ENCODE results near the gene GATA2.

Gene GATA2

DNA sequence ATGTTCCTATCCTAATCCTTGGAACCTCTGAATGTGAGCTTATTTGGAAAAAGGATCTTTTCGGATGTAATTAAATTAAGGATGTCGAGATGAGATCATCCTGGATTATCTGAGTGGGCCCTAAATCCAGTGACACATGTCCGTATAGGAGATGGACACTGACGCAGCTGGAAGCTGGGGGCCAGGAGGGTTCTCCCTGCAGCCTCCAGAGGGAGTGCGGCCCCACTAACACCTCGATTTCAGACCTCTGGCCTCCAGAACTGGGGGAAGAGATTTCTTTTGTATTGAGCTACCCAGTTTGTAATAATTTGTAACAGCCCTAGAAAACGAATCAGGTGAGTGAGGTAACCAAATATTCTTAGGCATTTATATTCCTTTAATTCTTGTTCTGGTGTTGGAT is 28.8 kb downstream of the GATA2 start:
- Mint-ChIP-seq H3K27me3 (ENCODE audit: low read depth) (peaks cover 67% of the 10 kb centered on the region), H3K4me1 (no peaks in the 10 kb centered on the region), H3K27ac (no peak overlapping the region), H3K4me3 (no peak overlapping the region), H3K9me3 (no peaks in the 10 kb centered on the region), H3K36me3 (ENCODE audit: low read depth) (no peaks in the 10 kb centered on the region)
- TF ChIP-seq, protein P1, sequence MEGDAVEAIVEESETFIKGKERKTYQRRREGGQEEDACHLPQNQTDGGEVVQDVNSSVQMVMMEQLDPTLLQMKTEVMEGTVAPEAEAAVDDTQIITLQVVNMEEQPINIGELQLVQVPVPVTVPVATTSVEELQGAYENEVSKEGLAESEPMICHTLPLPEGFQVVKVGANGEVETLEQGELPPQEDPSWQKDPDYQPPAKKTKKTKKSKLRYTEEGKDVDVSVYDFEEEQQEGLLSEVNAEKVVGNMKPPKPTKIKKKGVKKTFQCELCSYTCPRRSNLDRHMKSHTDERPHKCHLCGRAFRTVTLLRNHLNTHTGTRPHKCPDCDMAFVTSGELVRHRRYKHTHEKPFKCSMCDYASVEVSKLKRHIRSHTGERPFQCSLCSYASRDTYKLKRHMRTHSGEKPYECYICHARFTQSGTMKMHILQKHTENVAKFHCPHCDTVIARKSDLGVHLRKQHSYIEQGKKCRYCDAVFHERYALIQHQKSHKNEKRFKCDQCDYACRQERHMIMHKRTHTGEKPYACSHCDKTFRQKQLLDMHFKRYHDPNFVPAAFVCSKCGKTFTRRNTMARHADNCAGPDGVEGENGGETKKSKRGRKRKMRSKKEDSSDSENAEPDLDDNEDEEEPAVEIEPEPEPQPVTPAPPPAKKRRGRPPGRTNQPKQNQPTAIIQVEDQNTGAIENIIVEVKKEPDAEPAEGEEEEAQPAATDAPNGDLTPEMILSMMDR (IDR thresholded peaks at IDR 0.05; ENCODE audit: unreplicated experiment in 3 of 3), result no peak

DNA sequence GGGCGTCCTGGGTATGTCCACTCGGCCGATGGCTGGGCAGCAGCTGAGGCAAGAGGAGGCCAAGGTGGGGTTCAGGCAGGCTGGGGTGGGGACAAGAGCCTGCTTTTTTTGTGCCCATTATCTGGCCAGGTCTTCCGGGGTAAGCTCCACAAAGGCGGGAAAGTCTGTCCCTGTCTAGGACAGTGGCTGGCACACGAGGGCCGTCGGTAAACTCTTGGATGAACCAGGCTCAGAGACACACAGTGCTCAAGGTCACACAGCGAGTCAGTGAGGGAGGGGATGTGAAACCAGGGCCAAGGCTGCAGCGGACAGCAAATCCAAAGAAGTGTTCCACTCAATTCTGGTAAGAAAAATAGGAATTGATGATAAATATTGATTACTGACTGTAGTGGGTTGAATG is 29.2 kb downstream of the GATA2 start:
- Mint-ChIP-seq H3K27ac (no peak overlapping the region), H3K9me3 (no peaks in the 10 kb centered on the region), H3K4me1 (no peaks in the 10 kb centered on the region), H3K36me3 (ENCODE audit: low read depth) (no peaks in the 10 kb centered on the region), H3K4me3 (no peak overlapping the region), H3K27me3 (ENCODE audit: low read depth) (peaks cover 65% of the 10 kb centered on the region)
- TF ChIP-seq, protein P1 (IDR thresholded peaks at IDR 0.05; ENCODE audit: unreplicated experiment in 3 of 3), result no peak

DNA sequence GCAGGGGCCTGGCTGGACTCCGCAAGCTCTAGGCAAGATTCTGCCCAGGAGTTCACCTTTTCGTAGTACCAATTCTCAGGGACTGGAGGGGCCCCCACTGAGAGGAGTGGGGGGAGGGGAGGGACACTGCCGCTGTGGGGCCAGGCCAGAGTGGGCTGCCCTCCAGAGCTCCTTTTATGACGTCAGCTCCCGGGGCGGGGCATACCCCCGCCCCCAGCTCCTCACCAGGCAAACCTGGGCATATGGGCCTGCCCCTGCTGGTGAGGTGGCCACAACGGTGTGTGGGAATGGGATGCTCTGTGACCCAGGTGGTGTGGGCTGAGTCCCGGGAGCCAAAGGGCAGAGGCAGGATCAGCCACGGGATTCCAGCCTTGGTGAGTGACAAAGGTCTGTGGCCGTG is 29.6 kb downstream of the GATA2 start:
- Mint-ChIP-seq H3K9me3 (no peaks in the 10 kb centered on the region), H3K36me3 (ENCODE audit: low read depth) (no peaks in the 10 kb centered on the region), H3K27me3 (ENCODE audit: low read depth) (peaks cover 64% of the 10 kb centered on the region), H3K4me3 (no peak overlapping the region), H3K27ac (no peak overlapping the region), H3K4me1 (no peaks in the 10 kb centered on the region)
- TF ChIP-seq, protein P1 (IDR thresholded peaks at IDR 0.05; ENCODE audit: unreplicated experiment in 3 of 3), result no peak

DNA sequence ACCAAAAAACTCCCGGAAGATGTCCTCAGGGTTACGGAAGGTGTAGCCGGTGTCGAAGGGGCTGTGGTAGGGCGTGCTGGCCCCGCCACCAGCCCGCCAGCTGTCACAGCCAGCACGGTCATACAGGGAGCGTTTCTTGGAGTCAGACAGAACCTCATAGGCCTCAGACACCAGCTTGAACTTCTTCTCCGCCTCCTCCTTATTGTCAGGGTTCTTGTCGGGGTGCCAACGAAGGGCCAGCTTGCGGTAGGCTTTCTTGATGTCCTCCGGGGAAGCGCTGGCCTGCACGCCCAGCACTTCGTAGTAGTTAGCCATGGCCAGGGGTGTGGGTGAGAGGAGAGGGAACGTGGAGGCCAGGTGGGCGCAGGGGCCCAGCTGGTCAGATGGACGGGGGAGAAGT is 30.1 kb downstream of the GATA2 start:
- no peak overlapping the region for H3K27ac Mint-ChIP-seq
- TF ChIP-seq, protein P1 (IDR thresholded peaks at IDR 0.05; ENCODE audit: unreplicated experiment in 3 of 3), result no peak
- no peaks in the 10 kb centered on the region for H3K9me3 Mint-ChIP-seq

DNA sequence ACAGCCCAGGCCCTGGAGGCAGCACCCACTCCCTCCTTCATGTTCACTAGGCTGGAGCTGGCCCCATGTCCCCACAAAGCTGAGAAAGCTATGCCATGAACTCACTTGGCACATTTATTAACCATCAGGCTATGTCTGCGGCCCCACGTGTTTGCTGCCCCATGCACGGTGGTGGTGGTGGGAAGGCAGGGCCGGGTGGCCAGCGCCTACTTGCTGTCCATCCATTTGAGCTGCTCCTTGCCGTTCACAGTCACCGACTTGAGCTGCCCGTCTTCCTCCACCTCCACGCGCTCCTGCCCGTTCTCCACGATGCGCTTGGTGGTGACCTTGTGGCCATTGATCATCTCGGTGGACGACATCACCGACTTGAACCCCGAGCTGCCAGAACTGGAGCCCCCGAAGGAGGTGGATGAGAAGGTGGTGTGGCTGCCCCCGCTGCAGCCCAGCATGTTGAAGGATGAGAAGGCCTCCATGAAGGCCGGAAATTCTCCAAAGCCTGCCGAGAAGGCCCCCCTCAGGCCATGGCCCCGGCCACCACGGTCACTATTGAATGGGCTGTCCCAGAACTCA is 30.6 kb downstream of the GATA2 start:
- TF ChIP-seq, protein P1 (IDR thresholded peaks at IDR 0.05; ENCODE audit: unreplicated experiment in 3 of 3), result no peak
- Mint-ChIP-seq H3K36me3 (ENCODE audit: low read depth) (no peaks in the 10 kb centered on the region), H3K4me3 (no peak overlapping the region), H3K27ac (no peak overlapping the region), H3K4me1 (no peaks in the 10 kb centered on the region), H3K9me3 (no peaks in the 10 kb centered on the region), H3K27me3 (ENCODE audit: low read depth) (peaks cover 63% of the 10 kb centered on the region)

More for the DNA sequence above, 30.1 kb downstream of the GATA2 start:
- H3K4me1 Mint-ChIP-seq, result no peaks in the 10 kb centered on the region
- peaks cover 64% of the 10 kb centered on the region for H3K27me3 Mint-ChIP-seq (ENCODE audit: low read depth)
- no peaks in the 10 kb centered on the region for H3K36me3 Mint-ChIP-seq (ENCODE audit: low read depth)
- no peak overlapping the region for H3K4me3 Mint-ChIP-seq

DNA sequence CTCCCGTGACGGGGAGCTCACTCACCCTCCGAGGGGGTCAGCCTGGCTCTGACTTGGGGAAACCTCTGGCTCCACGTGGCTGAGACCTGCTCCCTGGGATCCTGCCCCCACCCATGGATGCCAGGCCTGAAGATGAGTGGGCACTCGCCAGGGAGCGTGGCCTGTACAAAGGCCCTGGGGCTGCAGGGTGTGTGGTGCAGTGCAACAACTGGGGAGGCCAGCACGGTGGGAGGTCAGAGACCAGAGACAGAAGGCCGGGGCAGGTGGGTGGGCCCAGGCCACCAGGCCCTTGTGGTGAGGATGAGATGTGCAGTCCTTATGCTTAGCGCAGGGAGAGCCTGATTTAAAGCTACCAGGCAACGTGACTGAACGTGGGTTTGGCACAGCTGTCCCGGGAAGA is 31.3 kb downstream of the GATA2 start:
- Mint-ChIP-seq H3K27ac (no peak overlapping the region), H3K9me3 (no peaks in the 10 kb centered on the region), H3K36me3 (ENCODE audit: low read depth) (no peaks in the 10 kb centered on the region)

More for the DNA sequence above, 31.3 kb downstream of the GATA2 start:
- peaks cover 56% of the 10 kb centered on the region for H3K27me3 Mint-ChIP-seq (ENCODE audit: low read depth)
- H3K4me3 Mint-ChIP-seq, result no peak overlapping the region
- H3K4me1 Mint-ChIP-seq, result no peaks in the 10 kb centered on the region
- TF ChIP-seq, protein P1 (IDR thresholded peaks at IDR 0.05; ENCODE audit: unreplicated experiment in 3 of 3), result no peak

Data from nephron (organoid).